Astrocyte (in vitro differentiated cells and primary cell): ENCODE results near the gene MOG. TPM values are rescaled to one million over a fixed set of nuclear protein-coding genes. Genes with fewer than 3 reads are reported as not detected.
A peak's percentile ranks its signal among the peaks of the same experiment; 100 is the strongest.

Experiments
- DNase-seq: peaks from one replicate; pipeline ENCODE4 v3.0.0-alpha.2; 2010; ENCODE audit warnings: low read depth
- FAIRE-seq: peaks from 2 replicates; lab custom pipeline; 2011; peaks lifted over from hg19 to GRCh38; lab: Jason Lieb, UNC
- H2AFZ ChIP-seq: 2 replicates; pipeline ENCODE4 v1.6.0; 2012; ENCODE audit warnings: low read depth, low read length, inconsistent platforms
- H3K27ac ChIP-seq: 2 replicates; pipeline ENCODE4 v1.5.1; 2011; ENCODE audit warnings: low read depth, low read length, inconsistent platforms
- H3K27me3 ChIP-seq: 2 replicates; pipeline ENCODE4 v1.6.0; 2011; ENCODE audit warnings: low read length, inconsistent platforms; ENCODE audit not compliant: insufficient read depth
- H3K36me3 ChIP-seq: 2 replicates; pipeline ENCODE4 v1.5.1; 2011; ENCODE audit warnings: low read length, inconsistent platforms; ENCODE audit not compliant: insufficient read depth
- H3K4me1 ChIP-seq: 2 replicates; pipeline ENCODE4 v1.5.1; 2011; ENCODE audit warnings: low read length, inconsistent platforms; ENCODE audit not compliant: insufficient read depth
- H3K4me2 ChIP-seq: 2 replicates; pipeline ENCODE4 v1.6.0; 2012; ENCODE audit warnings: low read length, inconsistent platforms
- H3K4me3 ChIP-seq: 2 replicates; pipeline ENCODE4 v1.5.1; 2011; ENCODE audit warnings: low read depth, mild to moderate bottlenecking, low read length, inconsistent platforms; ENCODE audit not compliant: insufficient read depth
- H3K79me2 ChIP-seq: 2 replicates; pipeline ENCODE4 v1.6.0; 2012; ENCODE audit warnings: mild to moderate bottlenecking, low read length, inconsistent platforms; ENCODE audit not compliant: insufficient read depth
- H3K9ac ChIP-seq: 2 replicates; pipeline ENCODE4 v1.6.0; 2012; ENCODE audit warnings: mild to moderate bottlenecking, low read length, inconsistent platforms
- H3K9me3 ChIP-seq: 2 replicates; pipeline ENCODE4 v1.5.1; 2012; ENCODE audit warnings: low read depth, mild to moderate bottlenecking, low read length, inconsistent platforms; ENCODE audit not compliant: insufficient read depth
- H4K20me1 ChIP-seq: 2 replicates; pipeline ENCODE4 v1.6.0; 2012; ENCODE audit warnings: low read length, inconsistent platforms; ENCODE audit not compliant: insufficient read depth
- H3K27ac Mint-ChIP-seq: one replicate; pipeline ENCODE4 v1.8.0; 2021; ENCODE audit warnings: mild to moderate bottlenecking, mixed read lengths; ENCODE audit not compliant: unreplicated experiment
- H3K27me3 Mint-ChIP-seq: one replicate; pipeline ENCODE4 v1.8.0; 2021; ENCODE audit warnings: low read depth, mixed read lengths; ENCODE audit not compliant: unreplicated experiment
- H3K36me3 Mint-ChIP-seq: one replicate; pipeline ENCODE4 v1.8.0; 2021; ENCODE audit warnings: low read depth, mixed read lengths; ENCODE audit not compliant: unreplicated experiment
- H3K4me1 Mint-ChIP-seq: one replicate; pipeline ENCODE4 v1.8.0; 2021; ENCODE audit warnings: low read depth, mixed read lengths; ENCODE audit not compliant: unreplicated experiment
- H3K4me3 Mint-ChIP-seq: one replicate; pipeline ENCODE4 v1.8.0; 2021; ENCODE audit warnings: mild to moderate bottlenecking, moderate library complexity, mixed read lengths; ENCODE audit not compliant: unreplicated experiment
- H3K9me3 Mint-ChIP-seq: one replicate; pipeline ENCODE4 v1.8.0; 2021; ENCODE audit warnings: mild to moderate bottlenecking, mixed read lengths; ENCODE audit not compliant: unreplicated experiment
- CTCF ChIP-seq: IDR thresholded peaks from 2 replicates; pipeline ENCODE4 v1.5.1; 2011; ENCODE audit warnings: low read depth, mild to moderate bottlenecking, inconsistent platforms, low read length, moderate library complexity; ENCODE audit not compliant: insufficient read depth
- EZH2 ChIP-seq: IDR thresholded peaks from 2 replicates; pipeline ENCODE4 v1.6.1; 2012; ENCODE audit warnings: mild to moderate bottlenecking, low read length, inconsistent platforms; ENCODE audit not compliant: insufficient read depth
- total RNA-seq: library from RNA; stranded (reverse); gene quantifications from 2 replicates; pipeline ENCODE4 v1.2.1, GENCODE V29; 2021

Gene MOG
- total RNA-seq, 1 donor from 2014 or later = not detected

GRCh38 chr6:29696147-29697125 is 39.5 kb downstream of the MOG start:
- no peaks in the 10 kb centered on the region for H3K79me2 ChIP-seq
- no peaks in the 10 kb centered on the region for H4K20me1 ChIP-seq
- H3K9me3 ChIP-seq = peaks cover 3% of the 10 kb centered on the region
- DNase-seq (no peak), FAIRE-seq (no peak)
- no peak overlapping the region for H3K27ac ChIP-seq
- no peak overlapping the region for H3K4me3 Mint-ChIP-seq
- H3K27me3 ChIP-seq = no peaks in the 10 kb centered on the region
- H3K4me1 Mint-ChIP-seq = no peaks in the 10 kb centered on the region
- H3K4me2 ChIP-seq = no peak overlapping the region
- H2AFZ ChIP-seq = no peak overlapping the region
- peaks cover 2% of the 10 kb centered on the region for H3K9me3 Mint-ChIP-seq
- H3K36me3 ChIP-seq = no peaks in the 10 kb centered on the region
- H3K4me1 ChIP-seq = no peaks in the 10 kb centered on the region
- no peaks in the 10 kb centered on the region for H3K36me3 Mint-ChIP-seq
- H3K9ac ChIP-seq = no peak overlapping the region
- H3K27ac Mint-ChIP-seq = no peak overlapping the region
- TF ChIP-seq EZH2 (no peak), CTCF (no peak)
- H3K27me3 Mint-ChIP-seq = peaks cover 4% of the 10 kb centered on the region
- no peak overlapping the region for H3K4me3 ChIP-seq

GRCh38 chr6:29702519-29703103 is 45.7 kb downstream of the MOG start:
- no peaks in the 10 kb centered on the region for H3K9me3 ChIP-seq
- no peaks in the 10 kb centered on the region for H3K36me3 Mint-ChIP-seq
- H2AFZ ChIP-seq = no peak overlapping the region
- H3K4me1 ChIP-seq = no peaks in the 10 kb centered on the region
- no peak overlapping the region for H3K9ac ChIP-seq
- no peak overlapping the region for H3K27ac ChIP-seq
- H3K27ac Mint-ChIP-seq = no peak overlapping the region
- FAIRE-seq (no peak), DNase-seq (no peak)
- no peak overlapping the region for H3K4me3 Mint-ChIP-seq
- H3K4me3 ChIP-seq = no peak overlapping the region
- H3K79me2 ChIP-seq = no peaks in the 10 kb centered on the region
- TF ChIP-seq EZH2 = no peak
- TF ChIP-seq CTCF = peak; percentile 5
- H3K9me3 Mint-ChIP-seq = no peaks in the 10 kb centered on the region
- no peaks in the 10 kb centered on the region for H3K36me3 ChIP-seq
- no peaks in the 10 kb centered on the region for H4K20me1 ChIP-seq
- H3K4me2 ChIP-seq = no peak overlapping the region
- no peaks in the 10 kb centered on the region for H3K27me3 ChIP-seq
- peaks cover 46% of the 10 kb centered on the region for H3K27me3 Mint-ChIP-seq
- H3K4me1 Mint-ChIP-seq = no peaks in the 10 kb centered on the region
